Embryonic facial prominence (tissue), 1 donor: ENCODE measurements around the gene MLKL.

Experiments
- DNase-seq: peaks from one replicate; pipeline ENCODE4 v3.0.0-alpha.2; 2016; ENCODE audit errors: extremely low spot score

The MLKL gene

DNA sequence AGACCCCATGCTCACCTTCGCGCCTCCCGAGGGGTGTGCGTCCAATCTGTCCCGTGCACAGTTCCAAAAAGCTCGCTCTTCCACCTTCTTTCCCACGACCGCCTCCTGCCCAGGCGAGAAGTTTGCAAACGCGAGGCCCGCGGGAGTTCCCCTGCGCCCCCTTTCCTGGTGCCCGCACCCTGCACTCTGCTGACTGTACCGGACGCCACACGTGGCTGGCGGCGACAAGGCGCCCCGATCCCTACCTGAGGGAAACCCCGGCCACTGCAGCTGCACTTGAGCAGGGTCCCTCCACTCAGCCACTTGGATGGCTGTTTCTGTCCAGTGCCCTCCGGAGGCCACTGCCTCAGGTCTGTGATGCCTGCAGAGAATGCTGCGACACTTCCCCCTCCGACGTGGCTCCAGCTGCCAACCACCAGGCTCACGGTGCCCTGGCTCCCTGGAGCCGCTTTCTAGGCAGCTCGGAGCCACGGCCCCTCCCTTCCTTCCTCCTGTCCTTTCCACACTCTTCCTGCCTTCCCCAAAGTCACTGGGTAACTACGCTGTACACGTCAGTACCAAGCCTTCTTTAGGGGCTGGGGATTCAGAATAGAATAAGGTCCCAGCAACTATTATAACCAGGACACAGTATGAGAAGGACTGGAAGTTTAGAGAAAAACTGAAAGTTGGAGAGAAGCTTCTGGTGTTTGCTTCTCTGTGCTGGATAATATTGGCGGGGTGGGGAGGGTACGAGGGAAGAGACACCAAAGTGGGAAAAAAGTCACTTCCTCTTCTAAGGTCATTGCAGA, at the start of gene MLKL:
Gene MLKL (minus strand): TSS at position 425 of the 788 bp plus-strand sequence. CDS start 5,105 bp downstream, outside the sequence.
- DNase-seq, result no peak

GRCh38 chr16:74749291-74750055, 48.8 kb upstream of the MLKL start:
- DNase-seq, result no peak

DNA sequence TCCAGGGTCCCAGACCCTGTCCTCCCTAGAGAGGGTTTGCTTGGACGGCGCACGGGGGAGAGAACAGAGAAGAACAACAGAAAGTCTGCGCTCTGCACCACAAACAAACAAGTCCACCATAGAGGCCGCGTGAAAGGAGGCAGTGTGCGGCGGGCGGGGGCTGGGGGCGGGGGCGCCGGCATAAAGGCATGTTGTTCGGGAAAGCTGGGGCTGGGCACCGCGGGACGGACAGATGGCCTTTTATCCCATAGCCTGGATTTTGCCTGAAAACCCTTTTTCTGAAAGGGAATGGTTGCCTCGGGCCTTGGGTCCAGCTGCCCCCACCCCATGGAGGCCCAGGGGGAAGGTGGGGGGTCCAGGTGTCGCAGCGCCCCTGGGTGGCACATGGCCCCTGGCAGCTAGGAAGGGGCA, 48.0 kb upstream of the MLKL start:
- no peak for DNase-seq

DNA sequence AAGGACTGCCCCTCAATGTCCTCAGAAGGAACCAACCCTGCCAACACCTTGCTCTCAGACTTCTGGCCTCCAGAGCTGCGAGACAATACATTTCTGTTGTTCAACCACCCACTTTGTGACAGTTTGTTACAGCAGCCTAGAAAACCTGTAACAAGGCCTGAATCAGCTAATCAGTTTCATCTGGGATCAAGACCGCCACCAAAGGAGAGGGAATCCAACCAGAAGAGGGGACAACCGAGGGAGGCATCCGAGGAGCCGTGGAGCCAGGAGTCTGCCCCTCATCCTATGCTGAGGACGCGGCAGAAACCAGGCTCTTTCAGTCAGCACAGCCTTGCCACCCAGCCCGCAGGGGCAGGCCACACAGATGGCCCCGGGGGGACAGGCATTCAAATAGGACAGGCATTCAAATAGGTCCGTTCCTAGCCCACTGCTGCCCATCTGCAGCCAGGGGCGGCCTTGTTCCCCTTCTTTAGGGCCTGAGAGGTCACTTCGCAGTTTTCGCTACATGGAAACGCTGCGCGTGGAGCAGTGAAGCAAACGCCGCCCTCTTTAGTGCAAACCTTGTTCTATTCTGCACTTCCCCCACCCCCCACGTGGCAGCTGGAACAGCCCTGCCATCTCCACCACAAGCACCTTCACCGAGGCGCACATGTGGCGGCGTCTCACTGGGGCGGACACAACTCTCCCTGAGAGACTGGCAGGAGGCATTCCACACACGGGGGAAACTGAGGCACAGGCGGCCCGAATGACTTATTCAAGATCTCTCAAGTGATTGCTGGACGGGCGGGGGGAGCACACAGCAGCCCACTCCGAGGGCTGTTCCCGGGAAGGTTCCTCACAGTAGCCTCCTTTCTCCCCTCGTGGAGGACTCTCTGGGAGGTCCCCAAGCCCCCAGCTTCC, 47.3 kb upstream of the MLKL start:
- DNase-seq, result no peak

DNA sequence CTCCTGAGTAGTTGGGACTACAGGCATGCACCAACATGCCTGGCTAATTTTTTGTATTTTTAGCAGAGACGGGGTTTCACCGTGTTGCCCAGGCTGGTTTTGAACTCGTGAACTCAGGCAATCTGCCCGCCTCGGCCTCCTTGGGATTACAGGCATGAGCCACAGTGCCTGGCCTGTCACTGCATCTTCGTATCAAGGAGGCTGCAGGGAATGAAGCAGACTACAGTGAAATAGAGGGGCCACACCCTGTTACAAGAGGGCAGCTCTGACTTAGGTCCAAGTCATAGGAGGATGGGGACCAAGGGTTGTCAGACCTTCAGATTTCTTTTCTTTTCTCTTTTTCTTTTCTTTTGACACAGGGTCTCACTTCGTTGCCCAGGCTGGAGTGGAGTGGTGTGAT, 45.3 kb upstream of the MLKL start:
- no peak for DNase-seq

- DNase-seq, result no peak
These were observed 44.5 kb upstream of the MLKL start for GRCh38 chr16:74745109-74745615.

- no peak for DNase-seq
These were observed 43.9 kb upstream of the MLKL start for GRCh38 chr16:74744566-74744965.

- no peak for DNase-seq
These were observed 43.1 kb upstream of the MLKL start for GRCh38 chr16:74743668-74744299.

GRCh38 chr16:74743045-74743667, 42.5 kb upstream of the MLKL start:
- DNase-seq, result no peak

DNA sequence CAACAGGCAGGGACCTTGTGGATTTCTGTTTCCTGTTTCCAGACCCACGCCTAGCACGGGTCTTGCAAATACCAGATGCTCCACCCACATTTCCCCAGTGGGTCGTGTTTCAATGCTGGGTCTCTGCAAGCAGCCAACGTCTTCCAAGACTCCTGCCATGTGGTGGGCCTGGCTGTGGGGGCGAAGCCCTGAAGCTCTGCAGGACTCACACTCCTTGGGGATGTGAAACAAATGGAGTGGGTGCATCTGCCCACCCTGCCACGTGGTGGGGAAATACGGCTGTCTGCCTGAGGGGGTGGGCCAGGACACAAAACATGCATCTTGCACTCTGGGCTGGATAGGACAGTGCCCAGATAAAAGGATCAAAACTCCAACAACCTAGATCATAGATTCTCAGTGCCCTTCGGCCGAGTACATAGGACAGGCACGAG, 41.4 kb upstream of the MLKL start:
- no peak for DNase-seq

GRCh38 chr16:74740795-74741304, 40.2 kb upstream of the MLKL start:
- no peak for DNase-seq

GRCh38 chr16:74739275-74739674, 38.6 kb upstream of the MLKL start:
- no peak for DNase-seq

GRCh38 chr16:74738816-74739215, 38.2 kb upstream of the MLKL start:
- DNase-seq, result no peak

DNA sequence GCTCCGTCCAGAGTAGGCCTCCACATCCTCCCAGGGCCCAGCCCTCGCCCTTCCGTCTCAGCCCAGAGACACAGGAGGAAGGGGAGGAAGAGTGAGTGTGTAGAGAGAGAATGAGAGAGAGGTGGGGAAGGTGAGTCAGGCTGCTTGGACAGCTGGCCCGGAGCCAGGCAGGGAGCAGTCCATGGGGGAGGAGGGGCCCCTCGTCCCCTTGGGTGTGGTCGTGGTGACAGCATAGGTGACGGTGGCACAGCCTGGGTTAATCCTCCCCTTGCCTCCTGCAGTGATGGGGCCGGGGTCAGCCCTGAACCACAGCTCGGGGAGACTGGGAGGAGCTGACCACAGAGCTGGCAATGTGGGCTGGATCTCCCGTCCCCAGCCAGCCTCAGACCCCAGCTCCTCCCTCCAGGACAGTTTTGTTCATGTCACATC, 37.5 kb upstream of the MLKL start:
- no peak for DNase-seq

DNA sequence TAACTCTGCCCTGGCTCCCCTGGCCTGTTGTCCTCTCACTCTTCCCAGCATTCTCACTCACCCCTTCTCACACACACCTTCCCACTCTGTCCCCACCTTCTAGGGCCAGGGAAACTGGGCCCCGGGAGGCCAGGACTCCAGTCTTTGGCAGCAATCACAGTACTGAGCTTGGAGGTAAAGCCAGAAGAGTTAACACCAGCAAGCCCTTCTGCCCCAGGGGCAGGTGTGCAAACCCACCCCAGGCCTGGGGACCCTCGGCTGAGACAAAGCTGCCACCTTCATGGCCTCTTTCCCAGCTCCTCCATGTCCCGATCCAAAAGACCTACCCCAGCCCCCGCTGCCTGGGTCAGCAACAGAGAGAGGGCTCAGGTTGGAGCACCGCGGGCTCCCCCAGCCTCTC, 36.9 kb upstream of the MLKL start:
- no peak for DNase-seq

- no peak for DNase-seq
These were observed 36.0 kb upstream of the MLKL start for GRCh38 chr16:74736531-74737157.

- no peak for DNase-seq
These were observed 34.9 kb upstream of the MLKL start for GRCh38 chr16:74735554-74735953.

GRCh38 chr16:74735162-74735452, 34.4 kb upstream of the MLKL start:
- no peak for DNase-seq

DNA sequence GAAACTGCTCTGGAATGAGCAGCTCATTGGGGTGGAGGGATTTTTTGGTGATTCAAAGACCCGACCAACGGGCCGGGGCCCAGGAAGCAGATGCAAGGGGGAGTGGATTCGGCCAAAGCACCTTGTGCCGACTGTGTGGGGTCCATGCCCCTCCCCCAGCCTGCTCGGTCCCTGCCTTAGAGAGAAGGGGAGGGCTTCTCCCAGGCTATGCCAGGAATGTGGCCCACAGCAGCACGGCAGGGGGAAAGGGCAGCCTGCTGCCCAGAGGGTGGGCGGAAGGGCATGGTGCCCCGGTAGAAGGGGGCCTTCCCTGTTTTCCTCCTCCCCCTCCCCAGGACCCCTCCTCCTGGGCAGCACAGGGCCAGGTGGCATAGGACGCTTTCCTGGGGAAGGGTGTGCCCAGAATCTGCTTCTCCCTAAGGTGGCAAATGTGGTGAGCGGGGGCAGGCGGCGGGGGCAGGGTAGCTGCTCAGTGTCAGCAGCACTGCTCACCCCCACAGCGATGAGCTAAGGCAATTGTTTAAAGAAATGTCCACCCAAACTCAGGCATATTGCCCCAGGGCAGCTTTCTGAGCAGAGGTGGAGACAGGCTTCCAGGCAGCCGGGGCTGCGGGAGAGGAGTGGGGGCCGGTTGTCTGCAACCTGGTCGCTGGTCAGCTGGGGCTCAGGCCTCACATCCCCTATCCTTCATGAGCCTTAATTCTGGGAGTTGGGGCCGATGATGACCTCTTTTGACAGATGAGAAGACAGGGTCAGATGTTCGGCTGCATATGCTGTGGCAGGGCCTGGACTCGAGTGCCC, 33.9 kb upstream of the MLKL start:
- DNase-seq, result no peak
